ENCODE data around the gene BTN1A1.
"Not testable (repeated sequence)": the region's sequence is repeated elsewhere in the genome, so short reads cannot be mapped to it uniquely, and the experiment has no call there.

Gene BTN1A1

DNA sequence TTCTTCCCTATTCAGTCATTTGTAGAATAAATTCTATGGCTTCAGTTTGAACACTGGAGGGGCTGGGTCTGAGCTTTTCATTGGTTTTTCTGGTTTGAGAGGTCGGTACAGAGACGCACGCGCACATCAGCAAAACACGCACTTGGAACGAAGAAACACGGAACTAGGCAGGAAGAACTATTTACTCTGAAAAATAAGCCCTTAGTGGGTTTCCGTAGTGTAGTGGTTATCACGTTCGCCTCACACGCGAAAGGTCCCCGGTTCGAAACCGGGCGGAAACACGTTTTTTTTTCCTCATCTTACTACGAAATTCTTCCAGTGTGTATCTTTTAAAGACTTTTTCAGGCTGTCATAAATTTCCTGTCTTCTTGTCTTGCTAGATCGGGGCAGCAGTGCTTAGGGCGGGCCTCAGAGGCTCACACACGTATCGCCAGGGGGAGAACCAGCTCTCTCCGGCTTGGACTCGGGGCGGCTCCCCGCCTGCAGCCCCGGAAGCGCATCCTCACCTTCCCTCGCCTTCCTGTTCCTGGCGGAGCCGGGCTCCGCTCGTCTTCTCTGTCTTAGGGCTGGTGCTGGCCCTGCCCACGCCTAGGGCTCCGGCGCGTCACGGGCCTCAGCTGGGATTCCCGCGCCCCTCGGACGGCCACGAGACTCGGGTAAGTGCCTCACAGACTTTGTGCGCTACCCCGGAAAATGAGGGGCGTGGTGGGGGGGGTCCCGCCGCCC is 37.9 kb downstream of the BTN1A1 start, which contains the start of gene HMGN4:
TSS of gene HMGN4 (plus strand) at position 521 of the 726 bp plus-strand sequence. CDS start 6,841 bp downstream, outside the sequence.
- DNase-seq (ENCODE audit: low read depth), result peak; percentile 66

DNA sequence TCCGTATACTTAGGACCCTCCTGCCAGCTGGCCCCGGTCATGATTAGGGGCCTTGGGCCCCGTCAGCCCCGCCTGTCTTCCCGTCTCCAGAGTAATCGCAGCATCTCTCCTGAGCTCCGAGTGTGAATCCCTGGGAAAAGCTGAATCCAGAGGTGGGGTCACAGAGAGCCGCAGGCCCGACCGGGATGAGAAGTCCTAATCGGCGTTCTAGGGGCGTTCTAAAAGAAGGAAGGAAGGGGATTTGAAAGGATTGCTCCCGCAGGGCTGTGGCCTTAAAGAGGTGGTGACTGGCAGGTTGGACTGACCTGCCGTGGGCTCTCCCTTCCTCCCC is 38.4 kb downstream of the BTN1A1 start:
- DNase-seq (ENCODE audit: low read depth), result no peak

DNA sequence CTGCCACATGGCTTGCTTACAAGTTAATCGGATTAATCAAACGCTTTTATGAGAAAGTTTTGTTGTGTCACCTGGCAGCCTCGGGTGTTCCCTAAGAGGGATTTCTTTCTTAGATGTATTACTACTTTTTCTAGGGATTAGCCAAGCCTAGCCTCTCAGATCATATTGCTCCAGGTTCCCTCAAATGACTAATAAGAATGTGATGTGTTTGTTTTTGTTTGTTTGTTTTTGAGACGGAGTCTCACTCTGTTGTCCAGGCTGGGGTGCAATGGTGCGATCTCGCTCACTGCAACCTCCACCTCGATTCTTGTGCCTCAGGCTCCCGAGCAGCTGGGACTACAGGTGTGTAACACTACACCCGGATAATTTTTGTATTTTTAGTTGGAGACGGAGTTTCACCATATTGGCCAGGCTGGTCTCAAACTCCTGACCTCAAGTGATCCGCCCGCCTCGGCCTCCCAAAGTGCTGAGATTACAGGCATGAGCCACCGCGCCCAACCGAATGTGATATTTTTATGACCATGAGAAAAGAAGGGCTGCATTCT is 39.0 kb downstream of the BTN1A1 start:
- DNase-seq (ENCODE audit: low read depth), result no peak

DNA sequence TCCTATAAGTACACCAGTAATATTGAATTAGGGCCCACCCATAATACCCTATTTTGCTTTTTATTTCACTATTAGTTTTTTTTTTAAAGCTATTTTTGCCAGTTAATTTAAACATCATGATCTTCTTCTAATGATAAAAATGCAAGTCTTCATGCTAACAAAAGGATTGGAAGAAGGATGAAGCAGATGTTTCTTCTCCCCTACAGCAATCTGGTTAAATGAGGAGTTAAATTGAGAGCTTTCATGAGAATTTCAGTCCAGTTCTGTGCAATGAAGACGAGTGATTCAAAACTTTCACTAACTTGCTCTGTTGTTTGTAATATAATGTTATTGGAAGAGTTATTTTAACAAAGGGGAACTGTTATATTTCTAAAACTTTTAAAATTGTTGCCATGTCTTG is 41.5 kb downstream of the BTN1A1 start:
- DNase-seq (ENCODE audit: low read depth), result no peak

DNA sequence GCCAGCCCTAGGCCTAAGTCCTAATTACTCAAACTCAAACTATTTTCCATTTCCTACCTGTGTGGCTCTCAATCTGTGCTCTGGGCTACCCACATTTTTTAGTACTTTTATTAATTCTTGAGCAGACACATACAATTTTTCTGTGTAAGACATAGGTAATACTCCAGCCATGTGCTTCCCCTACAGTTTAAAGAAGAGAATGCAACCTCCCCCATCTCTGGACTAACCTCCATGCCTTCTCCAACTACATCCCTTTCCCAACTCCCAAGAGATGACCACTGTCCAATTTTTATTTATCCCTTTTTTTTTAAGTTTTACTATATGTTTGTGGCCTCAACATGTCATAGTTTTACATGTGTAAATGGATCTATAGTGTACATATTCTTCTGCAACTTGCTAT is 43.9 kb downstream of the BTN1A1 start:
- no peak for DNase-seq (ENCODE audit: low read depth)

DNA sequence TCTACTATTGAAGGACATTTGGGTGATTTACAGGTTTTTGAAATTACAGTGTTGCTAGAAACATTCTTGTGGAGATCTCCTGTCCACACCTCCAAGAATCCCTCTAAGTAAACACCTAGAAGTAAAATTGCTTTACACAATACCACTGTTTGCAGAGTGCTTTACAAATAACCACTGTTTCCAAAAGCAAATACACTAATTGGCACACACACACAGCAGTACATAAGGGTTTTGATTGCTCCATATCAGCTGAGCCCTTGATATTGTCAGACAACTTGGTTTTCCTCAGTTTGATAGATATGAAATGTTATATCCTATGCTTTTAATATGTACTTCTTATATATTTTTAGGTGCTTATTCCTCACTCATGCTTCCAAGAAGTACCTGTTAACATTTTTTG is 44.4 kb downstream of the BTN1A1 start:
- DNase-seq (ENCODE audit: low read depth), result no peak

DNA sequence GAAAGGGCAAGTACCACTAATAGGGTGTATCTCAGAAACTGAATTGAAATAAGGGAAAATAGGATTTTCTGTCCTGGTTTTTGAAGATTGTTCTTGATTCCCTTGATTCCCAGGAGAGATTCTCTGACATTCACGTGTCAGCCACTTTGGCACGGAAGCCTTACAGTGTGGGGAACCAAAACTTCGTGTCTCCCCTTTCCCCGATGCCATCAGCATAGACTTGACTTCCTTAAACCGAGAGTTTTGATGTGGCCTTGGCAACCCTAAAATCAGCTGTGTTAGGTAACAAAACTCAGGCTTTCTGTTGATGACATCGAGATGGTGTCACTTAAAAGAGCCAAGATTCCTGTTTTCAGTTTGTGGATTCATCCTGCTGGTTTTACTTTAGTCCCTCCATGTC is 45.5 kb downstream of the BTN1A1 start:
- DNase-seq (ENCODE audit: low read depth), result no peak

DNA sequence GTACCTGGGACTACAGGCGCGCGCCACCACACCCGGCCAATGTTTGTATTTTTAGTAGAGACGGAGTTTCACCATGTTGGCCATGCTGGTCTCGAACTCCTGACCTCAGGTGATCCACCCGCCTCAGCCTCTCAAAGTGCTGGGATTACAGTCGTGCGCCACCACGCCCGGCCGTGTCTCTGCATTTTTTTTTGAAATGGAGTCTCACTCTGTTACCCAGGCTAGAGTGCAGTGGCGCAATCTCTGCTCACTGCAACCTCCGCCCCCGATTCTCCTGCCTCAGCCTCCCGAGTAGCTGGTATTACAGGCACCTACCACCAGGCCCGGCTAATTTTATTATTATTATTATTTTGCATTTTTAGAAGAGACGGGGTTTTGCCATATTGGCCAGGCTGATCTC is 47.3 kb downstream of the BTN1A1 start:
- not testable (repeated sequence) for DNase-seq (ENCODE audit: low read depth)

DNA sequence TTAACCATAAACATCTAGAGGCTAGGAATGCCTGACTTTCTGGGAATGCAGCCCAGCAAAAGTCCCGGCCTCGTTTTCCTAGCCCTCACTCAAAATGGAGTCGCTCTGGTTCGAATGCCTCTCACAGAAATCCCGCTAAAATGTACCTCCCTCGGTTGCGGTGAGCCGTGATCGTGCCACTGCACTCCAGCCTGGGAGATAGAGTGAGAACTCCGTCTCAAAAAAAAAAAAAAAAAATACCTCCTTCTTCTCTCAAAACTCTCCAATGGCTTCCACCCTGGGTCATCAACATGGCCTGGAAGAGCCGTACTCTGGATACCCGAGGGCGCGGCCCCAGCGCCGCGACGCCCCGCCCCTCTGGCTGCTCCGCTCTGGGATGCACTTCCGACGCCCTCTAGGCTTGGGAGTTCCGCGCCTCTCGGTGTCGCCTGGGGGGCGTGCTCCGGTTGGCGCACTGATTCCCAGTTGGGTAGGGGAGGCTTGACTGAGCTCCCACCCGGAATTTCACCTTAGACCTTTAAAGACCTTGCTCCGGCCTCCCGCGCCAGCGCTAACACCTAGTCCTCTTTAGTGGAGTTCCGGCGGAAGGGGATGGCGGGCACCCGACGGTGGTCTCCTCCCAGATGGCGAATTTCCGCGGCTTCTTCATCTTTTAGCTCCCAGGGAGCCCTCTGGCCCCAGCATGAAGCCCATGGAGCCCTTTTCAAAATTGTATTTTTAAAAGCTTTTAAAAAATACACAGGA is 50.3 kb downstream of the BTN1A1 start:
- peak; percentile 25 for DNase-seq (ENCODE audit: low read depth)

DNA sequence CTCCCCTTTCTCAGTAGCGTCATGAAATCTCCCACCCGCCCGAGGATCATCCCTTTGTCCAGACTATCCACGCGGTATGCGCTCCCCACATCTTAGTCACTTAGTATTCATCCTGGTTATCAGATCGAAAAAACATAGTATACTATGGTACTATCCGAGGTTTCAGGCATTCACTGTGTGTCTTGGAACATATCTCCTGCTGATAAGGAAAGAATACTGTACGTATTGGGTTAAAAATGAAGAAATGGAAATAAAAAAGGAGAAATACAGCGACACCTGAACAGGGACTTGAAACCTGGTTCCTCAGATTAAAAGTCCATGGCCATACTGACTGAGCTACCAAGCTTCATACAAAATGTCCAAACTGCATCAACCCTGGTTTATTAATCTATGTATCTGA is 52.1 kb downstream of the BTN1A1 start:
- no peak for DNase-seq (ENCODE audit: low read depth)

DNA sequence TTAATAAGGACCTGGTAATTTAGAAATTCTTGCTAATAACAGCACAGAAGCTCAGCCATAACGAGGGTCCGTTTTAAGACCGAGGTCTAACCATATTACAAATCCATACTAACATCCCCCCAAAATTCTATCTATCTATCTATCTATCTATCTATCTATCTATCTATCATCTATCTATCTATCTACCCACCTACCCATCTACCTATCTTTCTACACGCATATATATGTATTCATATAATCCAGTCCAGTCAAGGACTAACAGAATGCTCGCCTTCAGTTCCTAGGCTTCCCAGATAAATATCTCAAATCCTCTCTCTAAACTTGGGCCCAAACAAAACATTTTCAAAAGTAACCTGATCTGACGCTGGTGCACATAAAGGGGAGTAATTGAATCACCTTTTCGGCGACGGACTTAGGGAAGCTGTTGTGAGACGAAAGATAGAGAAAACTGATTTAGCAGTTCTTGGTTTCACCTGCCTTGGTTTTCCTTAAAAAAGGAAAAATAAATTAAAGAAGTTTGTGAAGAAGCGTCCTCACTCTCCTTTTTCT is 52.6 kb downstream of the BTN1A1 start:
- no peak for DNase-seq (ENCODE audit: low read depth)

DNA sequence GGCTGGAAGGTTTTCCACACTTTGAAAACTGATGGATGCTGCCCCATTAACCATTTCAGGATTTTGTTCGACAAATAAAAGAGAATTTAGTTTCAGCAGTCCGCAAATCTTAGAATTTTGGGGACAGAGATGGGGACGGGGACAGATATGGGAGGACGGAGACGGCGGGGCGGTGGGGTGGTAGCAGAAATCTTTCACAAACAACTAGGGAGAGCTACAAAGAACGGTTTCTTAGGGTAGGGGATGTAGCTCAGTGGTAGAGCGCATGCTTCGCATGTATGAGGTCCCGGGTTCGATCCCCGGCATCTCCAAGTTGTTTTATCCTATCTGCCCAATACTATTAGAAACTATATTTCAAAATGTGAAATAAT is 53.1 kb downstream of the BTN1A1 start:
- DNase-seq (ENCODE audit: low read depth), result peak; percentile 46

DNA sequence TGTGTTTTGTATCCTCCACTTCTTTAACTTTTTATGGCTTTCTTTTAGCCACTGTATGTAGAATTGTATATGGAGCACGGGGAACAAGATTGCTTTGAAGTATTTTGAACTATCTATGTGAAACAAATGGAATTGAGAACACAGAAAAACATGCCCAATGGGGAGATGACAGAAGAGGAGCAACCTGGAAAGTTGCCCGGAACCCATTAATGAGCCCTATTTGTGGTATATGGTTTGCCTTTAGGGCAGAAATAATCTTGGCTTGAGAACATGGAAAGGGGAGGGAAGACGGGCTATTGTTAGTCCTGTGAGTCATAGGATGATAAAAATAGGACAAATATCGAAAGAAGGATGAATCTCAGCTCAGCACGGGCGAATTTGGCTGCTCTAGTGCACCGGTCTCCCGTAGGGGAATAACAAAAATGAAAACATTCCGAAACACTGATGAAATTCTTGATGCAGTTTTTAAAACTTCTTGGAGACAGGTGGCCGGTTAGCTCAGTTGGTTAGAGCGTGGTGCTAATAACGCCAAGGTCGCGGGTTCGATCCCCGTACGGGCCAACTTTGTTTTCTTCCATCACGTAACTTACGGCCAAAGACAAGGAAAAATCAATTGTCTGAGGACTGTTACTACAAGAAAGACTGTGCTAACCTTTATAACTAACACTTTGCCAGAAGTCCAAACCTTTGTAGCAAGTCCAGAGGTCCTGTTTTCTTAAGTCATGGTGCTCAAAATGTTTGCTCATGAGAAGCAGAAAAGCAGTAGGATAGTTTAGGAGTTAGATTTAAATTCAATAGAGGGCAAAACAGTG is 53.7 kb downstream of the BTN1A1 start:
- DNase-seq (ENCODE audit: low read depth), result peak; percentile 42

DNA sequence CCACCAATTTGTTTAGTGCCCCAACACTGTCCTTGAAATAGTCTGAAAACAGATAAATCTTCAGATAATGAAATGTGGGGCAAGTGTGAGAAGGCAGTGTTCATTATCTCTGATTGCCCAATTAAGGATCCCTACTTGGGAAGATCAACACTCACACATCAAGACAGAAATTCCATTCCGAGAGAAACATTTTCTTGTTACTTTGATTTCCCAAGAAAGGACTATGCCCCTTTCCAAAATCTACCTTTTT is 54.3 kb downstream of the BTN1A1 start:
- no peak for DNase-seq (ENCODE audit: low read depth)

DNA sequence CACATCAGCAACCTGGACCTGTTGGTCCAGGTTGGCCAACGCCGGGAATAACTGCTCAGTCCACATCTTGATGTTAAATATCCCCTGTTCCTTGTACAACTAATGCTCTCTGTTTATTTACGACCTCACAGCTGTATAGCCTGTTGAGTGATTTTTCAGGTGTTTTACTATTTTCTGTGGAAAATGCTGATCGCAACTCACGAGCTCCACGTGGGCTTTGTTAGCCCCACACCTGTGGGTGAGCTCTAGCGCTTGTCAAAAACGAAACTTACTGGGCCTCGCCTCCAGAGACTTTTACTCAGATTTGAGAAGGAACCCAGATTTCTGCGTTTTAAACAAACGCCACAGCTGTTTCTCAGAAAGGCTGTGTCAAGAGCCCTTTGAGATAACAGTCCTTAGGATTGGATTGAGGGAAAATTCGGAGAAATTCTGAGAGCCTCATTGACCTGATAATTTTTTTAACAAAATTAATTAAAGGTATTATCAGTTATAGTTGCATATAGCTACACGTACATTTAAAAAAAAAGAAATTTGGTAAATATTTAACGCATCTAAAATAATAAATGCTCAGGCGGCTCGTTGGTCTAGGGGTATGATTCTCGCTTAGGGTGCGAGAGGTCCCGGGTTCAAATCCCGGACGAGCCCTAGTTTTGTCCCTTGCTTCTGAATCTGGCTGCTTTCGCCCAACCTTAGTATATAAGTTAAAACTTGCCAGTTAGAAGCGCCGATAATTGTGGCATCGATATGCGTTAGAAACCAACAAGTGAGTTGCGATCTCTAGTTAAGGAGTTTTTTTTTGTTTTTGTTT is 54.8 kb downstream of the BTN1A1 start:
- DNase-seq (ENCODE audit: low read depth), result no peak

DNA sequence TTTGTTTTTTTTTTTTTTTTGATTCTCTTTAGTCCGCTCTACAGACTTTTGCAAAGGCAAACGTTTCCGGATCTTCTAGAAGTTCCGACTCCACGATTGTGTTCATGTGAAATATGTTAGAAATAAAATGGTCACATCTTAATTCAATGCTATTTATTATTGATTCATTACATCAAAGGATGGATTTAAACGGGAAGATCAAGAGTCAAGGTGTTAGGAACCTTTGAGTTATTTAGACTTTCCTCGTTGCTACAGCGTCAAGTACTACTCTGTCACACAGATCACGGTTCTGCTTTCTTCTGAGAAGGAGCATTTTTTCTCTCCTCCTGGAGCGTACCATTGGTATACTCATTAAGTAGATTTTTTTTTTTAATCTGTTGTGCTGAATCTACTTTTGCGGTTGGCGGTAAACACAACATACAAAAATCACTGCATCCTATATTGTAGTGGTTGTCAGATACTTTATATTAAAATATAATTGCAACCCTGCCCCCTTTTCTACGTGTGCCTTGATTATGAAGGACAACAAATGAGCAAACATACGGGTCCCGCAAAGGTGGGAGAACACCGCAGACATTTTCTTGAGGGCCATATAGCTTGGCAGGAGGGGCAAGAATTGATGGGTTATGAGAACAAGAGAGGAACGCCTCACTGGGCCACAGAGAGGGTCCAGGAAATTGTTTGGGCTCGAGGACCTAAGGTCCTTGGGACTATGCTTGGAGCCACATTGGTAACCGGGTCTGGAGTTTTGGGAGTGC is 55.6 kb downstream of the BTN1A1 start:
- no peak for DNase-seq (ENCODE audit: low read depth)

DNA sequence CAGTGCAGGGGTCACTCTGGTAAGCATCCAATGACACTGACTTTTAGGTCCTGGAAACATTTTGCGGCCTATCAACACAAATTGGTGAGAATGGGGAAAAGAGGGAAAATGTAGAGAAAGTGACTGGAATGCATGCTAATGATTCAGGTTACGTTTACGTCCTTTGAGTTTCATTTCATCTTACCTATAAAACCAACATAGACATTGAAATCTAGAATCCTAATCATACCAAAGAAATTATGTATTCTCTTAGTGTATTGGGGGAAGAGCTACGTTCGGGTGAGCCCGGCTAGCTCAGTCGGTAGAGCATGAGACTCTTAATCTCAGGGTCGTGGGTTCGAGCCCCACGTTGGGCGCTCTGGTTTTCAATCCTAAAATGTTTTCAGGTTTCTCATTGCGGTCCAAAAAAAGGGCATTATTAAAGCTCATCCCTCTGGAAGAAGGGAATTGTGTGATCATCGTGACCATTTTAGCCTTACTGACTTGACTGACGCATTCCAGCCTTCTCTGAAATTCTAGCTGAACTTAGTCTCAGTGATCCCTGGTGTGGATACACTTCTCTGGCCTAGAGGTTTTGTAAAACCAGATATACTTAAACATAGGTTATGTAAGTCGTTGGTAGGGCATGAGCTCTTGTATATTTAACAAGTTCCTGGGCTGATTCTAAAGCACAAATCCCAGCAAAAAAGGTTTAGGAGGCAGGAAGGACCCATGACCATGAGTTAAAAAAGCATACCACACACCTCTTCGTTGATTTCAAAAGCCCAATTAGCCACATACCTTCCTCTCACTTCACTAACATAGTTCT is 56.4 kb downstream of the BTN1A1 start:
- no peak for DNase-seq (ENCODE audit: low read depth)

Data from activated T-helper 1 cell treated with Interleukin-2 at 50 U/mL for 16 hours (primary cell).